HEK293T (cell line): ENCODE data around the gene CXCL11.
"Not testable (repeated sequence)": the region's sequence is repeated elsewhere in the genome, so short reads cannot be mapped to it uniquely, and the experiment has no call there.

Experiments
- CTCF ChIA-PET: fragments of 350-600 bp; formaldehyde crosslinking; extraction: SDS; loops from one replicate; lab custom pipeline; 2021; ENCODE audit warnings: antibody characterized with exemption, inconsistent platforms; lab: Yijun Ruan, JAX
- POLR2A ChIA-PET: fragments of 350-600 bp; formaldehyde crosslinking; extraction: SDS; loops from one replicate; lab custom pipeline; 2020; ENCODE audit warnings: antibody characterized with exemption, inconsistent platforms; lab: Yijun Ruan, JAX
- DNase-seq: peaks from one replicate; pipeline ENCODE4 v3.0.0; 2012; ENCODE audit warnings: mixed read lengths; ENCODE audit errors: extremely low spot score
- ARNT ChIP-seq: fragments of 450-650 bp; IDR thresholded peaks from 2 replicates; pipeline ENCODE4 v1.6.1; 2017; ENCODE audit warnings: mild to moderate bottlenecking
- BHLHE40 ChIP-seq: fragments of 450-650 bp; IDR thresholded peaks from 2 replicates; pipeline ENCODE4 v1.6.1; 2016; ENCODE audit warnings: mild to moderate bottlenecking, moderate library complexity, borderline replicate concordance
- CTBP1 ChIP-seq: fragments of 450-650 bp; IDR thresholded peaks from 2 replicates; pipeline ENCODE4 v1.6.1; 2016; ENCODE audit warnings: borderline replicate concordance
- ELF4 ChIP-seq: fragments of 450-650 bp; IDR thresholded peaks from 2 replicates; pipeline ENCODE4 v1.6.1; 2017; ENCODE audit warnings: antibody characterized with exemption
- FOXA1 ChIP-seq: fragments of 450-650 bp; IDR thresholded peaks from 2 replicates; pipeline ENCODE4 v1.6.1; 2016; ENCODE audit warnings: mild to moderate bottlenecking
- FOXK2 ChIP-seq: fragments of 450-650 bp; IDR thresholded peaks from 2 replicates; pipeline ENCODE4 v1.6.1; 2016; ENCODE audit warnings: mild to moderate bottlenecking
- FOXM1 ChIP-seq: fragments of 450-650 bp; IDR thresholded peaks from 2 replicates; pipeline ENCODE4 v1.6.1; 2017; ENCODE audit warnings: mild to moderate bottlenecking, borderline replicate concordance
- HDGF ChIP-seq: fragments of 450-650 bp; IDR thresholded peaks from 2 replicates; pipeline ENCODE4 v1.6.1; 2017; ENCODE audit warnings: antibody characterized with exemption, borderline replicate concordance
- L3MBTL2 ChIP-seq: fragments of 450-650 bp; conservative IDR thresholded peaks from 2 replicates; pipeline ENCODE4 v1.6.1; 2016; ENCODE audit warnings: mild to moderate bottlenecking
- LEF1 ChIP-seq: fragments of 450-650 bp; IDR thresholded peaks from 2 replicates; pipeline ENCODE4 v1.6.1; 2017; ENCODE audit warnings: mild to moderate bottlenecking, borderline replicate concordance
- NFRKB ChIP-seq: fragments of 450-650 bp; IDR thresholded peaks from 2 replicates; pipeline ENCODE4 v1.6.1; 2016; ENCODE audit warnings: mild to moderate bottlenecking, moderate library complexity
- SP1 ChIP-seq: fragments of 450-650 bp; IDR thresholded peaks from 2 replicates; pipeline ENCODE4 v1.6.1; 2017
- SUZ12 ChIP-seq: fragments of 450-650 bp; IDR thresholded peaks from 2 replicates; pipeline ENCODE4 v1.6.1; 2016; ENCODE audit warnings: mild to moderate bottlenecking
- TARDBP ChIP-seq: fragments of 450-650 bp; IDR thresholded peaks from 2 replicates; pipeline ENCODE4 v1.6.1; 2016
- ZNF384 ChIP-seq: fragments of 450-650 bp; IDR thresholded peaks from 2 replicates; pipeline ENCODE4 v1.6.1; 2016
- TF ChIP-seq, protein P1 (sequence below): fragments of 450-650 bp; IDR thresholded peaks from 2 replicates; pipeline ENCODE4 v1.6.1; 2016

CXCL11 gene

DNA sequence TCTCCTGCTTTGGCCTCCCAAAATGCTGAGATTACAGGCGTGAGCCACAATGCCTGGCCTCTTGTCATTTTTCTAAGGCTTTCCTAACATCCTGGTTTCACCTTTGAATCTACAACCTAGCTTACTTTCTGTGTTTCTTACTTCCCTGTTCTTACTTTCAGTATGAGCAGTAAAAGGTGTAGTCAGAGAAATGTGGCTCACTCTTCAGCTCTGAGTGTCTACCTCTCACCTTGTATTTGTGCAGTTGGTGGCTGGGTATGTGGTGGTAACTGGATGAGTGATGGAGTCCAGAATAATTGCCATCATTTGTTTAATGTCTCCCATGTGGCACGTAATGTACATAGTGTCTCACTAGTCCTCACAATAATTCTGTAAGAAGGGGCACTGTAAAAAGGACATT, 19.1 kb upstream of the CXCL11 start:
- DNase-seq = no peak
- TF ChIP-seq ZNF384 (no peak), ARNT (no peak), CTBP1 (no peak), FOXK2 (no peak), FOXA1 (no peak), LEF1 (no peak)
- ChIA-PET POLR2A (no interaction called here), CTCF (interaction anchor here (1.0 to 1.7 kb wide), 2 partner anchors 32 to 59 kb away, joined by 3 to 6 read pairs; no protein-coding TSS in a partner anchor)

DNA sequence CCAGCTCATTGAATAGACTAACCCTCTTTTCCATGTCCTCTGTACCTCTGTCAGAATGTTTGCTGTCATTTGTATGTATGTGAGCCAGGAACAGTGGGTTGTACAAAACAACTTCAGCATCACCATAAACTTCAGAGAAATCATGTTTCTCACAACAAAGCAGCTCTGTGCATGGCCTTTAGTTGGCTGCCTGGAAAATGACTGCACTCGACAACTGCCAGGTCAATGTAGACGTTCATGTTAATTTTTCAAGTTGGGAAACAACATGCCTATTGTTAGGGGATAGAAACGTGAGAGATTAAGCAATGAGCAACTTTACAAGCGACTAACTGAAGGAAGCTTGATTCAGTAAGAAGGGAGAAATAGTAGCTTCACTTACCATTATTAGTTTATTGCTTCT, 17.9 kb upstream of the CXCL11 start:
- ChIA-PET POLR2A (interaction anchor here (1.2 kb wide), 1 partner anchor 8 kb away, joined by 3 read pairs; no protein-coding TSS in a partner anchor), CTCF (interaction anchor here (1.7 kb wide), 1 partner anchor 58 kb away, joined by 6 read pairs; no protein-coding TSS in a partner anchor)
- TF ChIP-seq SP1 = no peak
- TF ChIP-seq ZNF384 = no peak
- no peak for TF ChIP-seq FOXM1
- TF ChIP-seq L3MBTL2 = no peak
- no peak for TF ChIP-seq ELF4
- TF ChIP-seq FOXA1 = no peak
- no peak for TF ChIP-seq BHLHE40
- no peak for TF ChIP-seq ARNT
- TF ChIP-seq SUZ12 = no peak
- no peak for TF ChIP-seq LEF1
- TF ChIP-seq HDGF = no peak
- no peak for TF ChIP-seq CTBP1
- TF ChIP-seq, protein P1, sequence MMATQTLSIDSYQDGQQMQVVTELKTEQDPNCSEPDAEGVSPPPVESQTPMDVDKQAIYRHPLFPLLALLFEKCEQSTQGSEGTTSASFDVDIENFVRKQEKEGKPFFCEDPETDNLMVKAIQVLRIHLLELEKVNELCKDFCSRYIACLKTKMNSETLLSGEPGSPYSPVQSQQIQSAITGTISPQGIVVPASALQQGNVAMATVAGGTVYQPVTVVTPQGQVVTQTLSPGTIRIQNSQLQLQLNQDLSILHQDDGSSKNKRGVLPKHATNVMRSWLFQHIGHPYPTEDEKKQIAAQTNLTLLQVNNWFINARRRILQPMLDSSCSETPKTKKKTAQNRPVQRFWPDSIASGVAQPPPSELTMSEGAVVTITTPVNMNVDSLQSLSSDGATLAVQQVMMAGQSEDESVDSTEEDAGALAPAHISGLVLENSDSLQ = no peak
- no peak for TF ChIP-seq TARDBP
- no peak for TF ChIP-seq NFRKB
- TF ChIP-seq FOXK2 = no peak
- no peak for DNase-seq

DNA sequence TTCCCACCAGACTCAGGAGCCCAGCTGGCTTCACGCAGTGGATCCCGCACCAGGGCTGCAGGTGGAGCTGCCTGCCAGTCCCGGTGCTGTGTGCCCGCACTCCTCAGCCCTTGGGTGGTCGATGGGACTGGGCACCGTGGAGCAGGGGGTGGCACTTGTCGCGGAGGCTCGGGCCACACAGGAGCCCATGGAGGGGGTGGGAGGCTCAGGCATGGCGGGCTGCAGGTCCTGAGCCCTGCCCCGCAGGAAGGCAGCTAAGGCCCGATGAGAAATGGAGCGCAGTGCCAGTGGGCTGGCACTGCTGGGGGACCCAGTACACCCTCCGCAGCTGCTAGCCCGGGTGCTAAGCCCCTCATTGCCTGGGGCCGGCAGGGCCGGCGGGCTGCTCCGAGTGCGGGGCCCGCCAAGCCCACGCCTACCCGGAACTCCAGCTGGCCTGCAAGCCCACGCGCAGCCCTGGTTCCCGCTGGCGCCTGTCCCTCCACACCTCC, 14.7 kb upstream of the CXCL11 start:
- POLR2A ChIA-PET, DNase-seq, CTCF ChIA-PET: not testable (repeated sequence)

DNA sequence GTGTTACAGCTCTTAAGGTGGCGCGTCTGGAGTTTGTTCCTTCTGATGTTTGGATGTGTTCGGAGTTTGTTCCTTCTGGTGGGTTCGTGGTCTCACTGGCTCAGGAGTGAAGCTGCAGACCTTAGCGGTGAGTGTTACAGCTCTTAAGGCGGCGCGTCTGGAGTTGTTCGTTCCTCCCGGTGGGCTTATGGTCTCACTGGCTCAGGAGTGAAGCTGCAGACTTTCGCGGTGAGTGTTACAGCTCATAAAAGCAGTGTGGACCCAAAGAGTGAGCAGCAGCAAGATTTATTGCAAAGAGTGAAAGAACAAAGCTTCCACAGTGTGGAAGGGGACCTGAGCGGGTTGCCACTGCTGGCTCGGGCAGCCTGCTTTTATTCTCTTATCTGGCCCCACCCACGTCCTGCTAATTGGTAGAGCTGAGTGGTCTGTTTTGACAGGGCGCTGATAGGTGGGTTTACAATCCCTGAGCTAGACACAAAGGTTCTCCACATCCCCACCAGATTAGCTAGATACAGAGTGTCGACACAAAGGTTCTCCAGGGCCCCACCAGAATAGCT, 14.1 kb upstream of the CXCL11 start:
- CTCF ChIA-PET, POLR2A ChIA-PET, DNase-seq: not testable (repeated sequence)

DNA sequence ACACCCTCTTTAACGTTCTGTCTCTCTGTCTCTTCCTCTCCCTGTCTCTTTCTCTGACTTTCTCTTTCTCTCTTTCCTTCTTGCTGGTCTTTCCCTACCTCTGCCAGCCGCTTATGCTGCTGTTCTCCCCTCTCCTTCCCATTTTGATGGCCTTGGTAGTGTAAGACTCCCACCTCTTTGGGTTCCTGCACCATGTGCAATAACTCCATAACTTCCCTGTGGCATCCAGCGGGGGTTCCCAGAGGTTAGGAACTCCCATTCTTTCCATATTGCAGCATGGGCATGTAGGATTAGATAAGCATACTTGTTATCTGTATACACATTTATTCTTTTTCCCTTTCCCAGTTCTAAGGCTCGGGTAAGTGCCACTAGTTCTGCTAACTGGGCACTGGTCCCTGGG, 8.8 kb upstream of the CXCL11 start:
- POLR2A ChIA-PET, CTCF ChIA-PET, DNase-seq: not testable (repeated sequence)

DNA sequence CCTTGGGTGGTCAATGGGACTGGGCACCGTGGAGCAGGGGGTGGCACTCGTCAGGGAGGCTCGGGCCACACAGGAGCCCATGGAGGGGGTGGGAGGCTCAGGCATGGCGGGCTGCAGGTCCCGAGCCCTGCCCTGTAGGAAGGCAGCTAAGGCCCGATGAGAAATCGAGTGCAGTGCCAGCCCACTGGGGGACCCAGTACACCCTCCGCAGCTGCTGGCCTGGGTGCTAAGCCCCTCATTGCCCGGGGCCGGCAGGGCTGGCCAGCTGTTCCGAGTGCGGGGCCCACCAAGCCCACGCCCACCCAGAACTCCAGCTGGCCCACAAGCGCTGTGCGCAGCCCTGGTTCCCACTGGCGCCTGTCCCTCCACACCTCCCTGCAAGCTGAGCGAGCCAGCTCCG, 7.4 kb upstream of the CXCL11 start:
- CTCF ChIA-PET, POLR2A ChIA-PET, DNase-seq: not testable (repeated sequence)

DNA sequence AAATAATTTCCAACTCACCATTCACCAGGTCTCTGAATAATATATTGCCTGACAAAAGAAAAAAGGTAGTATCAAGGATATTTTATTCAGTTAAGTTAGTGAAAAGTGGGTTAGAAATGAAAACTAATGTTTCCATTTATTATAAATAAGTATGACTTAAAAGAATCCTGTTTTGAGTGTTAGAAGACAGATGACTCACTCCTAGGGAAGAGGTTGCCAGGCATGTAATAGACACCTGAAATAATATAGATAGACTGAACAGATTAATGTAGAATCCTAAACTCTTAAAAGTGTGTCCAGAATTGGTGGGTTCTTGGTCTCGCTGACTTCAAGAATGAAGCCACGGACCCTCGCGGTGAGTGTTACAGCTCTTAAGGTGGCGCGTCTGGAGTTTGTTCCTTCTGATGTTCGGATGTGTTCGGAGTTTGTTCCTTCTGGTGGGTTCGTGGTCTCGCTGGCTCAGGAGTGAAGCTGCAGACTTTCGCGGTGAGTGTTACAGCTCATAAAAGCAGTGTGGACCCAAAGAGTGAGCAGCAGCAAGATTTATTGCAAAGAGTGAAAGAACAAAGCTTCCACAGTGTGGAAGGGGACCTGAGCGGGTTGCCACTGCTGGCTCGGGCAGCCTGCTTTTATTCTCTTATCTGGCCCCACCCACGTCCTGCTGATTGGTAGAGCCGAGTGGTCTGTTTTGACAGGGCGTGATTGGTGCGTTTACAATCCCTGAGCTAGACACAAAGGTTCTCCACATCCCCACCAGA, 6.5 kb upstream of the CXCL11 start:
- CTCF ChIA-PET, POLR2A ChIA-PET, DNase-seq: not testable (repeated sequence)

DNA sequence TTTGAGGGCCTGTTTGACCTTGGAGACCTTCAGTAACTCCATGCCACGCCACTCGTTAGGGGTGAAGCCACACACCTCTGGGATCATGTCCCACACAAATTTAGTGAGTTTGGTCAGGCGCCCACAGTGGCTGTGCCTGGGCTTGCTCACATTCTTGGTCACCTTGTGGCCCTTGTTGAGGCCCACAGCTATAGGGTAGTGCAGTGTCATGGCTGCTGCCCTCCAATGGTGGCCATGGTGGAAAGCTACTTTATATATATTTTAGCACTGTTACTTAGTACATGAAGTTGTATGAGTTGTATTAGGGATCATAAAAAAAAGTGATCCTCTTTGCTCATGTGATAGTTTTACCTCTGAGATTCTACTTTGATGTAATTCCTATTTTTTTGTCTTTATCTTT, 985 bp upstream of the CXCL11 start:
- ChIA-PET POLR2A (no interaction called here), CTCF (interaction anchor here (0.6 to 1.4 kb wide), 3 partner anchors 41 to 929 kb away, joined by 3 to 4 read pairs (median 3); no protein-coding TSS in a partner anchor)
- no peak for DNase-seq
- TF ChIP-seq SUZ12 (no peak), NFRKB (no peak), SP1 (no peak), ARNT (no peak), FOXA1 (no peak), L3MBTL2 (no peak), TARDBP (no peak), CTBP1 (no peak), HDGF (no peak), FOXM1 (no peak), BHLHE40 (no peak), LEF1 (no peak), ZNF384 (no peak), ELF4 (no peak), FOXK2 (no peak)
- TF ChIP-seq, protein P1 = no peak
